Measurements from ENCODE around the gene MGAT5B.

DNA sequence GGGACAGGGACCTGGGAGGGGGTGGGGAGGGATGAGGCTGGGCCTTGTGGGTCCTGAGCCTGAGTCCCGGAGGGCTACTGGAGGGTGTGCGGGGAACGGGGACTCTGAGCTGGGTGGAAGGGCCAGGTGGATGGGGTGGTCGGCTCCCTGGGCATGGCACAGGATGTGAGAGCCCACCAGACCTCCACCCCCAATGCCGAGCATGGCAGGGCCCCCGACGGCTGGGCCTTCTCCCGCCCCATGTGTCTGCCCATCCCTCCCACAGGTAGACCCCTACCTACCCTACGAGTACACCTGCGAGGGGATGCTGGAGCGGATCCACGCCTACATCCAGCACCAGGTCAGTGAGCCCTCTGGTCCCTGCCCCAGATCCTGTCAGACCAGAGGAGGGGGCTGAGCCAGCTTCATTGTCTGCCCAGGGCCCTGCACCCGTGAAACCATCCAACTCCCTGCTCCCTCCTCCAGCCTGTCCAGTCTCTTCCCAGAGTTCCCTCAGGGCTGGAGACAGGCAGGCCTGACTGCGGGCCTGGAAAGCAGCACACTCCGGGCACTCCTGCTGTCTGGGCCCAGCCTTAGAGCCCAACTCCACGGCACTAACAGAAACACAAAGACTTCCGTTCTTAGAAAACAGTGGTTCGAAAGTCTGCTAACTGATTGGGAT is 78.0 kb downstream of the MGAT5B start:
- TF ChIP-seq CTCF (IDR thresholded peaks at IDR 0.05; ENCODE audit: insufficient read depth, low read depth, low read length): no peak
- TF ChIP-seq EZH2 (IDR thresholded peaks at IDR 0.05; ENCODE audit: insufficient read depth, low read length): no peak

Measured in astrocyte (in vitro differentiated cells and primary cell).